Heart left ventricle (tissue), 13 donors: Measurements from ENCODE around the gene EPO.

Experiments used
- POLR2A ChIP-seq, 2 donors: fragments of 450-650 bp; IDR thresholded peaks; one replicate each; pipeline ENCODE4 v1.6.1; 2017; ENCODE audit warnings: antibody characterized with exemption in 2 of 2, mild to moderate bottlenecking in 2 of 2, moderate library complexity in 2 of 2
- TF ChIP-seq, protein P1 (sequence below), 12 donors: fragments of 200-600 bp; sonication (generic) in 4 of 12; IDR thresholded peaks; one replicate each; pipeline versions ENCODE4 v1.5.0 to v1.8.0; 2018 to 2022; ENCODE audit warnings: antibody characterized with exemption in 12 of 12, mild to moderate bottlenecking in 5 of 12
- donor health status: ischemic (EF 13 %, LVEDD 7.1; RV severe dilation, severe dysfunction).
- donor health status: DM: no; HTN: yes; CAD: no.
- donor health status: DM: no; HTN: no; CAD: no.
- donor health status: ischemic (EF 25% LVEDD 6.9; RV normal size, moderate dysfunction).
- donor health status: ischemic (EF 25% LVEDD 5.7; RV mildly dilated, moderate dysfunction).
- donor health status: ischemic (EF 35%, LVEDD 5.7; RV mildly dilated, moderate dysfunction).
- donor health status: nonischemic (EF 11% LVEDD 7.7; RV severe dilation, severe dysfunction).
- donor health status: DM: yes; HTN: yes; CAD: no.
- donor health status: PGD.
- donor health status: ischemic (EF 29% LVEDD 5.4; RV normal size, mild dysfunction).
- donor health status: nonischemic (EF 23%, LVEDD 6.1; RV moderate dilation, normal function).

DNA sequence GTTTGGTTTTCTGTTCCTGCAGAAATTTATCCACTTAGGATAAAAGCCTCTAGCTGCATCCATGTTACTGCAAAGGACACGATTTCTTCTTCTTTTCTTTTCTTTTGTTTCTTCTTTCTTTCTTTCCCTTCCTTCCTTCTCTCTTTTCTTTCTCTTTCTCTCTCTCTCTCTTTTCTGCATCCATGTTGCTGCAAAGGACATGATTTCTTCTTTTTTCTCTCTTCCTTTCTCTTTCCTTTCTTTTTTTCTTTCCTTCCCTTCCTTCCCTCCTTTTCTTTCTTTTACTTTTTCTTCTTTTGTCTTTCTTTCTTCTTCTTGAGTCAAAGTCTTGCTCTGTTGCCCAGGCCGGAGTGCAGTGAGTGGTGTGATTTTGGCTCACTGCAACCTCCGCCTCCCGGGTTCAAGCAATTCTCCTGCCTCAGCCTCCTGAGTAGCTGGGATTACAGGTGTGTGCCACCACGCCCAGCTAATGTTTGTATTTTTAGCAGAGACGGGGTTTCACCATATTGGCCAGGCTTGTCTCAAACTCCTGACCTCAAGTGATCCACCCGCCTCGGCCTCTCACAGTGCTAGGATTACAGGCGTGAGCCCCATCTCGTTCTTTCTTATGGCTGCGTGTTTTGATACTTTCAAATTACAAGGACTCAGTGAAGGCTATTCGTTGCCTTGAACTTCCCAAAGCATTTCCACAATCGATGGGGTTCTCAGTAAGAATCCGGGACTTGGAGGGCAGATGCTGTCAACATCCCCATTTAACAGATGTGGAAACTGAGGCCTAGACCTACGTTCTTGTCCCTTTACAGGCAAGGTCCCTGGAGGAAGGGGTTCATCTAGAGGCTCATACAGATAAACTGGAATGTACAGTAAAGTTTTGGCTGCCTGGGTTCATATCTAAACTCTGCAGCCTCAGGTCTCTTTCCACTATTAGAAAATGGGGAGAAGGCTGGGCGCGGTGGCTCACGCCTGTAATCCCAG is 48.6 kb upstream of the EPO start:
- TF ChIP-seq, protein P1, sequence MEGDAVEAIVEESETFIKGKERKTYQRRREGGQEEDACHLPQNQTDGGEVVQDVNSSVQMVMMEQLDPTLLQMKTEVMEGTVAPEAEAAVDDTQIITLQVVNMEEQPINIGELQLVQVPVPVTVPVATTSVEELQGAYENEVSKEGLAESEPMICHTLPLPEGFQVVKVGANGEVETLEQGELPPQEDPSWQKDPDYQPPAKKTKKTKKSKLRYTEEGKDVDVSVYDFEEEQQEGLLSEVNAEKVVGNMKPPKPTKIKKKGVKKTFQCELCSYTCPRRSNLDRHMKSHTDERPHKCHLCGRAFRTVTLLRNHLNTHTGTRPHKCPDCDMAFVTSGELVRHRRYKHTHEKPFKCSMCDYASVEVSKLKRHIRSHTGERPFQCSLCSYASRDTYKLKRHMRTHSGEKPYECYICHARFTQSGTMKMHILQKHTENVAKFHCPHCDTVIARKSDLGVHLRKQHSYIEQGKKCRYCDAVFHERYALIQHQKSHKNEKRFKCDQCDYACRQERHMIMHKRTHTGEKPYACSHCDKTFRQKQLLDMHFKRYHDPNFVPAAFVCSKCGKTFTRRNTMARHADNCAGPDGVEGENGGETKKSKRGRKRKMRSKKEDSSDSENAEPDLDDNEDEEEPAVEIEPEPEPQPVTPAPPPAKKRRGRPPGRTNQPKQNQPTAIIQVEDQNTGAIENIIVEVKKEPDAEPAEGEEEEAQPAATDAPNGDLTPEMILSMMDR (IDR thresholded peaks at IDR 0.05), result no peak
- TF ChIP-seq POLR2A (IDR thresholded peaks at IDR 0.05), result no peak
